MG63 (cell line): Measurements from ENCODE around the gene AGXT. TPM values are rescaled to one million over a fixed set of nuclear protein-coding genes. Genes with fewer than 3 reads are reported as not detected.

Source experiments
- DNase-seq: peaks from one replicate; pipeline ENCODE4 v3.0.0-alpha.2; 2020
- H3K27me3 ChIP-seq: fragments of 250-450 bp; sonication (Bioruptor Pico); 2 replicates; pipeline ENCODE4 v1.5.1; 2020; ENCODE audit warnings: mild to moderate bottlenecking, moderate library complexity
- H3K36me3 ChIP-seq: fragments of 250-450 bp; sonication (Bioruptor Pico); 2 replicates; pipeline ENCODE4 v1.5.1; 2020; ENCODE audit warnings: mild to moderate bottlenecking, moderate library complexity
- H3K4me3 ChIP-seq: fragments of 250-450 bp; sonication (Bioruptor Pico); 2 replicates; pipeline ENCODE4 v1.5.1; 2020; ENCODE audit warnings: mild to moderate bottlenecking, moderate library complexity
- H3K9me3 ChIP-seq: fragments of 250-450 bp; sonication (Bioruptor Pico); 2 replicates; pipeline ENCODE4 v1.5.1; 2020; ENCODE audit warnings: mild to moderate bottlenecking, moderate library complexity
- total RNA-seq: library from RNA; depleted of rRNA; stranded (reverse); fragments of >200 nt; shearing (Covaris generic); gene quantifications from 2 replicates; pipeline ENCODE4 v1.2.3, GENCODE V29; 2014; ENCODE audit warnings: low replicate concordance

AGXT gene
- total RNA-seq, 1 experiment from 2014 or later: not detected

DNA sequence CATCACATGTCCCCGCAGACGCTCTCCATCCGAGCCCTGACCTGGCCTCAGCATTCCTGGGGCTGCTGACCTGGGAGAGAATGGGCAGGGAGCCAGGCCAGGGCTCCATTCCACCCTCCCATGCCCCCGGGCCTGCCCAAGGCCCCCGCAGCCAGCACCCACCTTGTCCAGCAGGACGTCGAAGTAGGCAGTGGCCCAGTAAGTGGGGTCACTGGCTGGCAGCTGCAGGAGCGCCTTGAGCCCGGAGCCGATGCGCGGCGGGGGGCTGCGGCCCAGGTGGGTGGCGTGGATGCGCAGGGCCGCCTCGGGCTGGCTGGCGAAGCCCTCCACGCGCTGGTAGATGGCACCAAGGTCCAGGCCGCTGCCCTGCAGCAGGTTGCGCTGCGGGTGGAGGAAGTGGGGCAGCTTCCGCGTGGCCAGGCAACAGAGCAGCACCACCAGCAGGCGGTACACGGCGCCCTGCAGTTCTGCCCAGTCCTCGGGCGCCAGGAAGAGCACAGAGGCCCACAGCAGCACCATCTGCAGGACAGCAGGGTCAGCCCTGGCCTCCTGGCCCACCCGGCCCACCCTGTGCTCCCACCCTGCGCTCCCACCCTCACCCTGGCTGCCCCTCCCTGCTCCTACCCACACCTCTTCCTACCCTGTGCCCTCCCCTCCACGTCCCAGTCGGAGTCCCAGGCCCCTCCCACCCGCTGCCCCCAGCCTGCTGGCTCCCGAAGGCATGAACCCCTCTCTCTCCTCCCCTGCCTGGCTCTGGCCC, 19.7 kb downstream of the AGXT start:
- Histone ChIP-seq H3K9me3 (no peaks in the 10 kb centered on the region), H3K36me3 (no peaks in the 10 kb centered on the region), H3K27me3 (no peaks in the 10 kb centered on the region), H3K4me3 (no peak overlapping the region)
- no peak for DNase-seq

DNA sequence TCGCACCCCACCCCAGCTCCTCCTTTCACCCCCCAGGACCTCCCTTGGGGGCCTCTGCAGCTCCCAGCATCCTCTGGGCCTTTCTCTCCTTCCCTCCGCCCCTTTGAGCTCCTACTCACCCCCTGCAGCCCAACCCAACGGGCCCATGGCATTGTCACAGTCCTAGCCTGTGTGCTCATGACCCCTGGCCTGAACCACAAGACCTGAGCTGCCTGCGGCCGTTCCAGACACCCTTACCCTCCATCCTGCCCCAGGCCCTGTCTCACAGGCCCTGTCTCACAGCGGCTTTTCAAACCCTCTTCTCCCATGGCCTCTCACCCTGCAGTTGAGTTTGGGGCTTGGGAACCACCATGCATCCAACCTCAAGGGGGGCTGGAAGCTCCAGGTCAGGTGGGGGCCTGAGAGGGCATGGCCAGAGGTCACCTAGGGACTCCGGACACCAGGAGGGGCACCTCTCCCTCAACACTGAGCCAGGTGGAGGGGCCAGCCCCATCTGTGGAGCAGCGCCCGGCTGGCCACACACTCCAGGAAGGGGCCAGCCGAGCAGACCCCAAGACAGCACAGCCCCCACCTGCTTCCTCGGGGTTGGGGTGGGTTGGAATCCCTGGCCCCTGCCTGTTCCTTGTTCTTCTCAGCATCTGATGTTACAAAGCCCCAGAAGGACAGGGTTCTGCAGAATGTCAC, 20.4 kb downstream of the AGXT start:
- no peak for DNase-seq
- Histone ChIP-seq H3K27me3 (no peaks in the 10 kb centered on the region), H3K9me3 (no peaks in the 10 kb centered on the region), H3K36me3 (no peaks in the 10 kb centered on the region), H3K4me3 (no peak overlapping the region)

DNA sequence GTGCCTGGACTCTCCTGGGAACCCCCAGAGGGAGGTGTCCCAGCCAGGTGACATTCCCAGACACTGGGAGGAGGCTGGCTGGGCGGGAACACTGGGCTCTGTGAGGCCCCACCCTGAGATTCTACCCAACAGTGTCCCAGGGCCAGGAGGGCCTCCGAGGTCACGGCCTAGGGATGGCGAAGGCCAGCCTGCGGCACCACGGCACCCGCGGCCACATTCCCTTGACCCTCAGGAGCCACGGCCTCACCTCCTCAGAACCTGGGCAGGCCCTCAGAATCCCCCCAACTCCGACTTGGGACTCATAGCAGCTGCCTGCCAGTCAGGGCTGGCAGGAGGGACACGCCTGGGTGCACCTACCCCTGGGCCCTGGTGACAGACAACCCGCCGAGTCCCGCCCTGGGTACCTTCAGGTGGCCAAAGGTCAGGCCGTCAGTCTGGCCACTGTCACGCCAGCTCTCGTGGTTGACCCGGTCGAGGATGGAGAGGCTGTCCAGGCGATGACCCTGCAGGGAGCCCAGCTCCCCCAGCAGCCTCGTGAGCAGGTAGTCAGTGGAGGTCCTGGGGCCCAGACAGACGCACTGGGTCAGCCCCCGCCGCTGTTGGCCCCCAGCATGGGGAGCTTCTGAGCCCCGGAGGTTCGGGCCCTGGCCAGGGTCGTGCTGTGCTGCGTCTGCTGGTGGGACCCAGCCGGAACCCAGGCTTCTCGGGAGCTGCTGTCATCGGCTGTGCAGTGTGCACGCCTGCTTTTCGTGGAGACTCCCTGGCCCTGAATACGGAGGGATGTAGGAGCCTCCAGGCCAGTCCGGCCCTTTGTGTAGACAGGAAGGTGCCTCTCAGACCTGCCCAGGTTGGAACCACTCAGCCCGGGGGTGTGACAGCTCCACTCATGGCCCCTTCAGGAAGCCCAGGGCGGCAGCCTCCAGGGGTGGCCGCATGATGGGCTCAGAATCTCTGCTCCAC, 21.3 kb downstream of the AGXT start:
- Histone ChIP-seq H3K4me3 (no peak overlapping the region), H3K9me3 (no peaks in the 10 kb centered on the region), H3K36me3 (no peaks in the 10 kb centered on the region), H3K27me3 (no peaks in the 10 kb centered on the region)
- no peak for DNase-seq

DNA sequence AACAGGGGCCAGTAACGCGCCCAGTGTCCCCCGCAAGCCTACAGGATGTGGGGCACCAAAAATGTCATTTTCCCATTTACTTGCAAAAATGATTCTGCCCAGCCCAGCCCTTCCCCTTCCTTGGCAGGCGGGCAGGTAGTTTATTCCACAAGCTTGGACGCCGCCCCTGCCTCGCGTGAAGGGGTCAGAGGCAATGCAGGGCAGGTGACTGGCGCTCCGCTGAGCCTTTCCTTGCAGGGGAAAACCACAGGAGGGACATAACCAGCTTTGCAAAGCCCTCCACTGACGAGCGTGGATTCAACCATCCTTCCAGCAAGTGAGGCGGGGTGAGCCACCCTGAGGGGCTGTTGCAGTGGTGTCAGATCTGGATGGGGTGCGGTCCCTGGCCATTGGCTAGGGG, 22.1 kb downstream of the AGXT start:
- Histone ChIP-seq H3K27me3 (no peaks in the 10 kb centered on the region), H3K36me3 (no peaks in the 10 kb centered on the region), H3K9me3 (no peaks in the 10 kb centered on the region), H3K4me3 (no peak overlapping the region)
- no peak for DNase-seq

DNA sequence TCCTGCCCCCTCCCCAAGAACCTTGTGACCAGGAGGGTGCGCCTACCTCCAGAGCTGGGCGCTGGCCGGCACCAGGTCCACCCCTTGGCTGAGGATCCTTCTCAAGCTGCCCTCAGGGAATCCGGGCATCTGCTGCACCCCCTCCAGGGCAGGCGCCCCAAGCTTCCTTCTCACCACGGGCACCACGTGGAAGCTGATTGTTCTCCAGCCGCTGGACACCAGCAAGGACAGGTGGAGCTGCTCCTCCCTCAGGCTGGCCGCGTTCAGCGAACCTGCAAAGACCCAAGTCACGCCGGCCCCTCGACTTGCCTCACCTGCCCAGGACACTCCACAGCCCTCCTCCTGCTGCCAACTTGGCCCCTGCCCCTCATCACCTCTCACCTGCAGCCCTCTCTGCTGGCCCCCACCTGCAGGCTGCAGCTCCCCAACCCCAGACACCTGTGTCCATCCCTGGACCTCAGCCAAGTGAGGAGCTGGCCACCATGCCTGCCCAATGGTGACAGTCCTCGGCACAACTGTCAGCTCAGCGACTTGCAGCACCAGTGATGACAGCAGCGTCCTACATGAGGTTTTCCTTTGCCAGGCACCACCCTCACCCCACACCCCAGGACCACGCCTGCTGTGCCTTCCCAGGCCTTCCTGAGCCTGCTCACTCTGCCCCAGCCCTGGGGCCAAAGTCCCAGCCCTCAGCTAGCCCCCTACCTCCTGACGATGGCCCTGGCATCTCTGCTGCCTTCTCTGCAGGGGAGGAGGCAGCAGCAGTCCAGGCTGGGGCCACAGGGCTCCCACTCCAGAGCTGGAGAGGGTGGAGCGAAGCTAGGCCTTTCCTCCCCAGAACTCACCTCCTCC, 23.1 kb downstream of the AGXT start:
- Histone ChIP-seq H3K27me3 (no peaks in the 10 kb centered on the region), H3K36me3 (no peaks in the 10 kb centered on the region), H3K9me3 (no peaks in the 10 kb centered on the region), H3K4me3 (no peak overlapping the region)
- no peak for DNase-seq

DNA sequence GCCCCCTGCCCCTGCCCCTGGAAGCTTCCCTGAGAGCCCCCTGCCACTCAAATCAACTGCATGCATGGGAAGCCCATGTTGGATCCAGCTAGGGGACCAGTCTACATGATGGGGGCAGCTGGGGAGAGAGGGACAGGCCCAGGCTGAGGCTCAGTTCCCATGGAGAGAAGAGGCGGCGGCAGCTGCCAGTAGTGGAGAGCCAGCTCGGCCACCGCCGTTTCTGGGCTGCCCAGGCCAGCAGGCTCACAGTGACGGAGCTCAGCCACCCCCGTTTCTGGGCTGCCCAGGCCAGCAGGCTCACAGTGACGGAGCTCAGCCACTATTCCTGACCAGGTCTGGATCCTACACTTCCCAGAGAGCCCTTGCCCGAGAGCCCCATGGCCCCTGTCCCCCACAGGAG, 23.7 kb downstream of the AGXT start:
- H3K9me3 ChIP-seq: no peaks in the 10 kb centered on the region
- H3K4me3 ChIP-seq: no peak overlapping the region
- DNase-seq: no peak
- no peaks in the 10 kb centered on the region for H3K36me3 ChIP-seq
- no peaks in the 10 kb centered on the region for H3K27me3 ChIP-seq

DNA sequence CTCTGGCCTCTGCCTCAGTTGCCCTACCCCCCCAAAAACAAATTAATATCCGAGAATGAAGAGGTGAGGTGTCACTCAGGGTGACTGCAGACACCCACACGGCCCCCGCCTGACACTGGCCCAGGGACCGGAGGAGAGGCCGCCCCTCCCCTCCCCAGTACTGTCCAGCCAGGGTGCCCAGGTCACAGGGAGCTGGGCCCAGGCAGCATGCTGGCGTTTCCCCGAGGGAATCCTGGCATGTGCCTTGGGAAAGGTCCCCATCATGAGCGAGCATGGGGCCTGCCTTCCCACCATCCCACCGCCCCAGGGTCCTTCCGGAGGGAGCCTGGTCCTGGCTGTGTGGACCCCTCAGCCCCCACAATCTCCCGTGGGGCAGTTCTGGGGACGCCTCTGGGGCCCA, 24.3 kb downstream of the AGXT start:
- Histone ChIP-seq H3K27me3 (no peaks in the 10 kb centered on the region), H3K4me3 (no peak overlapping the region), H3K9me3 (no peaks in the 10 kb centered on the region), H3K36me3 (no peaks in the 10 kb centered on the region)
- no peak for DNase-seq

DNA sequence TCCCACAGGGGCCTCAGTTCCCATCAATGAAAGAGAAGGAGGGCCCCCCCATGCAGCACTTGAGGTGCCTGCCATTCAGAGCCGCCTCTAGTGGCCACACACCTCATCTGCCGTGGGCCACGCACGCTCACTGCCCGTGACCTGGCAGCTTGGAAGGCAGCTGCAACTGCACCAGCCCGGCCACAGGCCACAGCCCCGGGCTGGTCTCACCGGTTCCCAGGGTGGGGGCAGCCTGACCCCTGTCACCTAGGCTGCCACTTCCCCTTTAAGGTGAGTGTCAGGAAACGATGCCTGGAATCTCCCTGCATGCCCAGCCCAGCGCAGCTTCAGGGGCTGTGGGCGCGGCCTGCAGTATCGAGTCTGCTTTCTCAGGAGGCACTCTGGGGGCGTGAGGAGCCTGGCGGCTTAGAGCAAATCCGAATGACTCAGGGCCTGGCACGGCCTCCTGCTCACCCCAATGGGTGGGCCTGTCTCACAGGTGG, 24.8 kb downstream of the AGXT start:
- Histone ChIP-seq H3K9me3 (no peaks in the 10 kb centered on the region), H3K36me3 (no peaks in the 10 kb centered on the region), H3K4me3 (no peak overlapping the region), H3K27me3 (no peaks in the 10 kb centered on the region)
- peak; percentile 90 for DNase-seq

DNA sequence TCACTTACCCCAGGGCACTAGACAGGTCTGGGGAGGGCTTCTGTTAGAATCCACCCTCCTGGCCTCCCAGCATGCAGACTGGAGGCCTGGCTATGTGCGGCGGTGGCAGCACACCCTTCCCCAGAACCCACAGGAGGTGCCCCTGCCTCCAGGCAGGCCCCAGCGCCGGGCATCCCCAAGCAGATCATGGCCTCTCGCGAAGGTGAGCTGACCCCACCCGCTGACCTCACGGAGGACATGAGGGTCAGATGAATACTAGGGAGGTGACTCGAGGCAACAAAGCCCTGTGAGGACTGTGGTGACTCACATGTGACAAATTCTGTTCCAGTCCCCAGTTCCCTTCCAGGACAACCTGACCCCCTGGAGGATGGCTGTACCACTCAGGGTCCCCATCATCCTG, 25.4 kb downstream of the AGXT start:
- Histone ChIP-seq H3K9me3 (no peaks in the 10 kb centered on the region), H3K4me3 (no peak overlapping the region), H3K36me3 (no peaks in the 10 kb centered on the region), H3K27me3 (no peaks in the 10 kb centered on the region)
- no peak for DNase-seq

DNA sequence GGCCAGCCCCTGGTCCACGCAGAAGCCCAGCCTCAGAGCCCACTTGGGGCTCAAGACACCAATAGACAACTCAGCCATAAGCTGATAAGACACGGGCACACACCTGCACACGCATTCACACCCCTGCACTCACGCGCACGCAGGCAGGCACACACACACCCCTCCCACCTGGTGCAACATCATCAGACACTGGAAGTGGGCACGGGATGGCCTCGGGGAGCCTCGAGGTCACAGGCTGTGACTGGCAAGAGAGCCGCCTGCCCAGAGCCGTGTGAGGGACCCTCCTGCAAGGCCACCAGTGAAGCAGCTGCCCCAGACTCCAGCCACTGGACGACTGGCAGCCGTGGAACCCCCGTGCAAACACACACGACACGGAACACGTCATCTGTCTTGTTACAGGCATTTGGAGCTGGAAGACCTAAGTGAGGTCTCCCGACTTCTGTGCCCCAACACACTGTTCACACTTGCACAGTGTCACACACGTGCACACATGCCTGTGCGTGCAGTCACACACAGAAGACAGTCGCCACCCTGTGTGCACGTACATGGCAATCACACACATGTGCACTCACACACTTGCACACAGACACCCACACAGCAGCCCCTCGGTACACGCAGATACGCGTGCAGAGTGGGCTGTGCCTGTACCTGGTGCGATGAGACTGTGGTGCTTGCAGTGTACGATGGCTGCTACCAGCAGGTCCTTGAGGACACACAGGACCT, 26.4 kb downstream of the AGXT start:
- Histone ChIP-seq H3K36me3 (no peaks in the 10 kb centered on the region), H3K9me3 (no peaks in the 10 kb centered on the region), H3K4me3 (no peak overlapping the region), H3K27me3 (no peaks in the 10 kb centered on the region)
- no peak for DNase-seq

DNA sequence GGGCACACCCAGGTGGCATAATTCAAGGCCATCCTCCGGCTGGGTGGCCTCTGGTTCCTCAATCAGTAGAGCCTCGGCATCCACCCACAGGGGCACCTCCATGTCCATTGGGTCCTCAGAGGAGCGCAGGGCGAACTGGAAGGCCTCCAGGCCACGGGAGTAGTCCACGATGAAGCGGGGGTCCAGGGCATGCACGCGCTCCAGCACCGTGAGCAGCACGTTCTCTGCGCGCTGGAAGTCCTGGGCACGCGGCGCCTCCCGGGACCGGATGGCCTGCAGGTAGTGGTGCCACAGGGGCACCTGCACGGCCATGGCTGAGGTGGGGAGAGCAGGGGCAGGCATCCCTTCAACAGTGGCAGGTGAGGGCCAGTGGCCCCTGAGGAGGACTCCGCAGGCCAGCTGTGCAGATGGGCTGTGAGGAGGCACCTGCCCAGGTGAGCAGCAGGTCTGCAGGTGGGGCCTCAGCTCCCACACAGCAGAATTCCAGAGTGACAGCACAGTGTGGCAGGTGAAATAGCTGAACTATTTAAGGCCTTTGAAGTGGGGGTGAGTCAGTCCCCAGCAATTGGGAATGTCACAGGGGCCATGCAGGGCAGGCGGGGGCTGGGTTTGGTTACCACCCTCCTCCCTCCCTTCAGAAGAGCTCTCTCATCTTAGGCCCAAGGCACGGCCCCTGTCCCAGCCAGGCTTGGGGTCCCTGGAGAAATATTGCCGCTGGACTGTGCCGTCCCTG, 27.2 kb downstream of the AGXT start, which contains the start of gene MAB21L4:
Gene MAB21L4, minus strand, starts transcription at position 501 of the 733 bp plus-strand sequence. Its CDS starts 159 bp downstream, at position 342.
- Histone ChIP-seq H3K27me3 (no peaks in the 10 kb centered on the region), H3K9me3 (no peaks in the 10 kb centered on the region), H3K36me3 (no peaks in the 10 kb centered on the region), H3K4me3 (no peak within 1 kb of the TSS)
- no peak for DNase-seq

DNA sequence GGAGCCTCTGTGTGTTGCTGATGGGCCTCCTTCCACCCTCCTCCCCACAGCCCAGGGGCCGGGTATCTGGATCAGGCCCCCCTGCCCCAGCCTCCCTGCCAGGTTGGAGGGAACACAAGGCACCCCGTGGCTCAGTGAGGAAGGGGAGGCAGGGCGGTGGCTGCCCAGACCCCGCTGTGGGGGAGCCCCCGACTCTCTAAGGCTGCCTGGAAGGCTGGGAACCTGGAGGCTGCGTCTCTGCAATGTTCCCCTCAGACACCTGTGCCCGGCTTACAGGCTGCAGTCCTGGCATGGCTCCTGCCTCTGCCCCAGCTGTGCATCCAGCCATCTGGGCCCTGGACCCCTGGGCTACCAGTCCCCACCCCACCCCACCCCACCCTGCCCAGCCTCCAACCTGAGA, 27.8 kb downstream of the AGXT start:
- Histone ChIP-seq H3K9me3 (no peaks in the 10 kb centered on the region), H3K36me3 (no peaks in the 10 kb centered on the region), H3K27me3 (no peaks in the 10 kb centered on the region), H3K4me3 (no peak overlapping the region)
- no peak for DNase-seq

DNA sequence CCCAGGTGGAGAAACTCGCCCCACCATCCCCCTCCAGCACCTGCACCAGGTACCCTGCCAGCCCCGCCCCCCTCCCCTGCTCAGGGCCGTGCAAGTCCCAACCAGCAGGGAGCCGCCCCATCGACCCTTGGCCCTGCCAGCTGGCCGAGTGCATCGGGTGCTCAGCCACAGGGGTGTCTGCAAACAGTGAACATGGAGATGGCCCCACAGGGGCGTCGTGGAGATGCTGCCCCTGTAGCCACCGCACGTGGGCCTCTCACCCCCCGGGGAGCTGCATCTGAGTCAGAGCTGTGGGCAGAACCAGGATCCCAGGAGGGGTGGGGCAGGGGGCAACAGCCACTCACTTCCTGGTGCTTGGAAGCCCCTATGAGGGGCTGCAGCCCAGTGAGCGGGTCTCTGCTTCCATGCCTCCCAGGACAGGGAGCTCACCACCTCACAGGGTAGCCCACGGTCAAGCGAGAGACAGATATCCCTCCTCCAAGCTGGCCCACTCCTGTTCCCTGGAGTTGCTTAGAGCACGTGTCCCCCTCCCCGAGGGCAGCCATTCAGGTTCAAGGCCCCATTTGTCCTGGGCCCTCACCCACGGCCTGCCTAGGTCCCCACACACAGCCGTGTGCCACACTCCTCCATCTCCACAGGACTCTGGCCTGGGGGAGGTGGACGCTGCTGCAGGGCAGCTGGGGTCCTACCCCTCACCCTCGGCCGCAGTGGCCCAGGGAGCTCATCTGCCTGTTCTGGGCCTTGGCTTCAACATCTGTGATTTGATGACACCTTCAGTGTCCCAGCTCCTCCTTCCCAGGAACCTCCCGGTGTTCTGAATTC, 28.5 kb downstream of the AGXT start:
- no peaks in the 10 kb centered on the region for H3K27me3 ChIP-seq
- no peak overlapping the region for H3K4me3 ChIP-seq
- no peaks in the 10 kb centered on the region for H3K36me3 ChIP-seq
- H3K9me3 ChIP-seq: no peaks in the 10 kb centered on the region
- no peak for DNase-seq

DNA sequence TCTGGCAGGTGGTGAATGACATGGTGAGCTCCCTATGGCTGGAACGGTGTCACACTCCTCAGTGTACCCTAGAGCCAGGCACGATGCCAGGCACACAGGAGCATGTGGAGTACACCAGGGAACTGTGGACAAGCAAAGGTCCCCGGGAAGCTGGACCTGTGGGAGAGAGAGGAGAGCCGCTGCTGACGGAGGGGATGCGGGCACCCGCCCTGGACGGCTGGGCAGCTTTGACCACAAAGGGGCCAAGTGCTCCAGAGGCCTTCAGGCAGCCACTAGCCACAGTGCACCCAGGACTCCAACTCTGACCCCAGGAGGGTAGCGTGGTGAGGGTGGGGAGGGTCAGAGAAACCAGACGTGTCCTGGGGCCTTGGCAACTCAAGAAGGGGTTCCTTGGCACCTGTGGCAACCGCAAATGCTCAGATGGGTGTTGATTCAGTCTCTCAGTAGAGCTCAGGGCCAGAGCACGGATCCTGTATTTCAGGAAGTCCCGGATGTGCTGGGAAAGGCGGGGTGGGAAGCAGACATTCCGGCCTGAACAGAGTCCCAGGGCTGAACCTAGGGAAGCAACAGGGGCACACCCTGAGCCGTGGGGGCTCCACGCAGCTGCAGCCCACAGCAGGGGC, 29.6 kb downstream of the AGXT start:
- Histone ChIP-seq H3K27me3 (no peaks in the 10 kb centered on the region), H3K9me3 (no peaks in the 10 kb centered on the region), H3K4me3 (no peak overlapping the region), H3K36me3 (no peaks in the 10 kb centered on the region)
- DNase-seq: no peak
